Osteocyte (in vitro differentiated cells): ENCODE measurements around the gene ADAM15. TPM values are rescaled to one million over a fixed set of nuclear protein-coding genes. Genes with fewer than 3 reads are reported as not detected.

Experiments
- DNase-seq: peaks from one replicate; pipeline ENCODE4 v3.0.0; 2021; ENCODE audit warnings: mixed read lengths; ENCODE audit not compliant: unreplicated experiment; ENCODE audit errors: extremely low spot score
- H3K27ac Mint-ChIP-seq: one replicate; pipeline ENCODE4 v1.8.0; 2021; ENCODE audit warnings: mild to moderate bottlenecking, mixed read lengths; ENCODE audit not compliant: unreplicated experiment
- H3K27me3 Mint-ChIP-seq: one replicate; pipeline ENCODE4 v1.8.0; 2021; ENCODE audit warnings: mixed read lengths; ENCODE audit not compliant: unreplicated experiment
- H3K36me3 Mint-ChIP-seq: one replicate; pipeline ENCODE4 v1.8.0; 2021; ENCODE audit warnings: mixed read lengths; ENCODE audit not compliant: unreplicated experiment
- H3K4me1 Mint-ChIP-seq: one replicate; pipeline ENCODE4 v1.8.0; 2021; ENCODE audit warnings: mixed read lengths; ENCODE audit not compliant: unreplicated experiment
- H3K4me3 Mint-ChIP-seq: one replicate; pipeline ENCODE4 v1.8.0; 2021; ENCODE audit warnings: mild to moderate bottlenecking, moderate library complexity, mixed read lengths; ENCODE audit not compliant: unreplicated experiment
- H3K9me3 Mint-ChIP-seq: one replicate; pipeline ENCODE4 v1.8.0; 2021; ENCODE audit warnings: mixed read lengths; ENCODE audit not compliant: unreplicated experiment
- CTCF ChIP-seq: fragments of 200-600 bp; sonication (generic); IDR thresholded peaks from 2 replicates; pipeline ENCODE4 v1.5.0; 2021; ENCODE audit warnings: antibody characterized with exemption, mild to moderate bottlenecking, moderate library complexity
- total RNA-seq: library from RNA; stranded (reverse); gene quantifications from 2 replicates; pipeline ENCODE4 v1.2.1, GENCODE V29; 2021

ADAM15 gene
- total RNA-seq, 1 donor from 2014 or later, result 89.4 TPM

- H3K36me3 Mint-ChIP-seq, result no peaks in the 10 kb centered on the region
- DNase-seq, result no peak
- no peak for TF ChIP-seq CTCF
- no peaks in the 10 kb centered on the region for H3K9me3 Mint-ChIP-seq
- peaks cover 22% of the 10 kb centered on the region for H3K4me1 Mint-ChIP-seq
- H3K27ac Mint-ChIP-seq, result no peak overlapping the region
- no peak overlapping the region for H3K4me3 Mint-ChIP-seq
- peaks cover 8% of the 10 kb centered on the region for H3K27me3 Mint-ChIP-seq
Measured at GRCh38 chr1:155092131-155092530, 41.0 kb downstream of the ADAM15 start.

GRCh38 chr1:155092641-155093040, 41.5 kb downstream of the ADAM15 start:
- Mint-ChIP-seq H3K4me3 (no peak overlapping the region), H3K9me3 (no peaks in the 10 kb centered on the region), H3K36me3 (no peaks in the 10 kb centered on the region), H3K4me1 (peaks cover 22% of the 10 kb centered on the region), H3K27me3 (peaks cover 8% of the 10 kb centered on the region), H3K27ac (no peak overlapping the region)
- no peak for TF ChIP-seq CTCF
- no peak for DNase-seq

GRCh38 chr1:155093911-155094621, 43.0 kb downstream of the ADAM15 start:
- Mint-ChIP-seq H3K4me3 (no peak overlapping the region), H3K36me3 (no peaks in the 10 kb centered on the region), H3K4me1 (peaks cover 22% of the 10 kb centered on the region), H3K27ac (peak overlapping the region; percentile 63), H3K9me3 (no peaks in the 10 kb centered on the region), H3K27me3 (peaks cover 8% of the 10 kb centered on the region)
- no peak for DNase-seq
- peak; percentile 69 for TF ChIP-seq CTCF

GRCh38 chr1:155094622-155094948, 43.5 kb downstream of the ADAM15 start:
- Mint-ChIP-seq H3K4me3 (no peak overlapping the region), H3K4me1 (peaks cover 22% of the 10 kb centered on the region), H3K9me3 (no peaks in the 10 kb centered on the region), H3K36me3 (no peaks in the 10 kb centered on the region), H3K27me3 (peaks cover 8% of the 10 kb centered on the region), H3K27ac (no peak overlapping the region)
- no peak for TF ChIP-seq CTCF
- no peak for DNase-seq

- Mint-ChIP-seq H3K36me3 (no peaks in the 10 kb centered on the region), H3K27ac (no peak overlapping the region), H3K4me1 (peaks cover 6% of the 10 kb centered on the region), H3K27me3 (peaks cover 8% of the 10 kb centered on the region), H3K4me3 (no peak overlapping the region), H3K9me3 (no peaks in the 10 kb centered on the region)
- no peak for DNase-seq
- no peak for TF ChIP-seq CTCF
Measured at GRCh38 chr1:155099331-155099730, 48.2 kb downstream of the ADAM15 start.
